Measurements from ENCODE around the gene RNF138.
"Not testable (repeated sequence)": the region's sequence is repeated elsewhere in the genome, so short reads cannot be mapped to it uniquely, and the experiment has no call there.

Gene RNF138, protein sequence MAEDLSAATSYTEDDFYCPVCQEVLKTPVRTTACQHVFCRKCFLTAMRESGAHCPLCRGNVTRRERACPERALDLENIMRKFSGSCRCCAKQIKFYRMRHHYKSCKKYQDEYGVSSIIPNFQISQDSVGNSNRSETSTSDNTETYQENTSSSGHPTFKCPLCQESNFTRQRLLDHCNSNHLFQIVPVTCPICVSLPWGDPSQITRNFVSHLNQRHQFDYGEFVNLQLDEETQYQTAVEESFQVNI

GRCh38 chr18:32091724-32092421, at the start of gene RNF138:
TSS of gene RNF138 (plus strand) at chr18:32091874. CDS start at chr18:32092777, 903 bp downstream.
- peak; percentile 91 for DNase-seq

DNA sequence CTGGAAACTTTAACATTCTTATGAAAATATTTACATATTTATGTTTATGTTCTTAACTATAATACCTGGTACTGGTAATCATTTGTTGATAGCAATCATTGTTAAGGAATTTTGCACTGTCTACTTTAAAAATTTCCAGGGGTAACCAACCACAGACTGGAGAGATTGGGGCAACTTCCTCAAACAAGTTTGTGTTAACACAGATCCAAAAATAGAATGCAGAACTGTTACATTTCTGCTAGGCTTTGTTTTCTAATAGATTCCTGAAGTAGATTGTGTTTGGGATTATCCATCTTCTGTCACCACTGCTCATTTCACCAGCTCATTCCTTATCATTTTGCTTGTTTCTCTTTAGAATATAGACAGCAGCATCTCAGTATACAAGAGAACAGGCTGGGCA, 49.3 kb upstream of the RNF138 start:
- DNase-seq: peak; percentile 52

DNA sequence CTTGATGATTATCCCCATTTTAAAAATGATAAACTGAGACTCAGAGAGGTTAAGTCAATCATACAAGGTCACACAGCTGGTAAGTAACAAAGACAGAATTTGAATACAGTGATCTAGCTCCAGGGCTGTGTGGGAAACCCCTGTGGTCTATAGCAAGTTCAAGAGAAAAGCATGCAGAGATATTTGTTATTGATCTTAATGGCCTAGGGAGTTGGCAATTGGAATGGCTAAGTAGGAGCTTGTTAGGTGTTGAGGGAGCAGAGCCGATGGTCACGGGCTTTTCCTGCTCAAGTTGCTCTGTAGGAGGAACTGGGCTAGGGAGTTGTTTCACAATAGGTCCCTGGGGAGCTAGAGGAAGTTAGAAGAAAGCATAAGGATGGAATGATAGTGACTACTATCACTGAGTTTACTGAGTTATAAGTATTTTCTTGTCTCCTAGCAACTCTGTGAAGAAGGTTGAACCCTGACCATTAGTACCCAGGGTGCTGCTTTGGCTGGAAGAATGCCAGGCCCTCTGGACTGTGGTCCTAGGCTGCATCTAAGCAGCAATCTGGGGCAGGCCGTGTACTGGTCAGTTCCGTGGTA, 43.1 kb upstream of the RNF138 start:
- DNase-seq: peak; percentile 80

DNA sequence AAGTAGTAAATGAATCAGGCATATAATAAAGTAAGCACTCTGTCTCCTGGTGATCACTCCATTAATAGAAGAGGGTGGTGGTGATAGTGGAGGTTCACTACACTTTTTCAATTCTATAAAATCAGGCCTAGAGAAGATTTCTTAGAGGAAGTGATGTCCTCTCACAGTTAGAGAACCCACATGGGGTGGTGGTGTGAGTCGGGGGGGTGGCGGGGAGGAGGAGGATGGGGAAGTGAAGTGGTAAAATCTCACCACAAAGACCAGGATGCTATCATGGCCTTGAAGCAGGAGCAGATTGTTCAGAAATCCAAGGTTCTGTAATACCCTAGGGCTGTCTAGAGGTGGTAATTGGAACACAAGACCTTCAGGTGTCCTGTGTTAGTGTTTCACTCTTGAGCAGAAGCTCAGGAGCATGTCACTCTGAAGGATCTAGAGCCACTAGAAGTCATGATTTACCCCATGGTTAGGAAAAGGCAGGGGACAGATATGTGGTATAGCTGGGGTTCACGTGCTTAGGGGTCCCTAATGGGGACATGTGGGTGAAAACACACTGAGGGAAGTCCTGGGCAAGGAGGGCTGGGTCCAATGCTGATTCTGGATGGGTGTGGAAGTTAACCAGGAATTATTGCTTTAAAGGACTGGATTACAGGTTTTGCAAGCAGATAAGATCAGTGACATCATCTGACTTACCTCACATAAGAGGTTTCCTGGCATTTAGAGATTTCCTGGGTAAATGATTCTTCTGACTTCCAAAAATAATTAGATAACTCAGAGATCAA, 42.1 kb upstream of the RNF138 start:
- peak; percentile 63 for DNase-seq

- DNase-seq: no peak
These were observed 34.9 kb upstream of the RNF138 start for GRCh38 chr18:32056613-32057358.

- no peak for DNase-seq
These were observed 34.0 kb upstream of the RNF138 start for GRCh38 chr18:32057624-32058165.

- DNase-seq: no peak
These were observed 31.6 kb upstream of the RNF138 start for GRCh38 chr18:32060026-32060425.

GRCh38 chr18:32067375-32068167, 24.1 kb upstream of the RNF138 start:
- DNase-seq: no peak

DNA sequence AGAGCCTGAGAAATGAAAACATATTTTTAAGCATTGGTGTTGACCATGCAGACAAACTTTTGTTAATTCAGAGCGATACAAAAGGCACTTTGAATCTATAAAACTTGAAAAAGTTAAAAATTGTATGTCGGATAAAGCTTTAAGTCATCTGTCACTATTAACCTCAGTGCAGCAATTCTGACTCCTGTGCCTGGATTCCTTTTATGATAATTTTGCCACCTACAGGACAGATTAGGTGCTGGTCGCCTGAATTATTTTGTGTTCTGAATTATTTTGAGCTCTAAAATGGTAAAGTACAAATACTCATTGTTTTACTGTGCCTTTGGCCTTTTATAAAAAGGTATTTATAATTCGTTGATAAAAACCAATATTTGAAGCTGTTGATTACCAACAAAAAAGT, 19.4 kb upstream of the RNF138 start:
- DNase-seq: peak; percentile 51

GRCh38 chr18:32074206-32074605, 17.5 kb upstream of the RNF138 start:
- DNase-seq: no peak

DNA sequence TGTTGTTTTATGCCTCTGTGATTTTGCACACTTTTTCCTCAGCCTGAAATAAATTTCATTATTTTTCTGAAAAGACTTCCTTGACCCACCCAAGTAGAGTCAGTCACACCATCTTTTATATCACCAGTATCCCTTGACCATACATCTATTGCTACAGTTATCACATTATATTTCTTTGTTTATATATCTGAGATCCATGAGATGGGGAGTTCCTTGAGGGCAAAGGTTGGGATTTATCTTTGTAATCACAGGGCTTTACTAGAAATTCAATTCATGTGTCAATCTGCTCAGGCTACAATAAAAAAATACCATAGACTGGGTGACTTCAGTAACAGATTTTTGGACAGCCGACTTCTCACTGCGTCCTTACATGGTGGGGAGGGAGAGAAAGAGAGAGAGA, 12.8 kb upstream of the RNF138 start:
- DNase-seq: no peak

- no peak for DNase-seq
These were observed 9.8 kb upstream of the RNF138 start for GRCh38 chr18:32081881-32082280.

GRCh38 chr18:32083781-32084180, 7.9 kb upstream of the RNF138 start:
- no peak for DNase-seq

GRCh38 chr18:32086881-32087280, 4.8 kb upstream of the RNF138 start:
- DNase-seq: no peak

DNA sequence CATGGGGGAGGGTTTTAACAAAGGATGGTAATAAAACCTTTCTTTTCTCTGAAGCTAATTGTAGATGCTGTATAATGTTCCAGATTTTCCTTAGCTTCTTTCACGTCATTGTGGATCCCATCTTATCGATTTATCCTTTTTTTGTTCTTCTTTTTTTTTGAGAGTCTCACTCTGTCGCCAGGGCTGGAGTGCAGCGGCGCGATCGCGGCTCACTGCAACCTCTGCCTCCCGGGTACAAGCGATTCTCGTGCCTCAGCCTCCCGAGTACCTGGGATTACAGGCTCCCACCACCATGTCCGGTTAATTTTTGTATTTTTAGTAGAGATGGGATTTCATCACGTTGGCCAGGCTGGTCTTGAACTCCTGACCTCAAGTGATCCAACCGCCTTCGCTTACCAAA, 843 bp upstream of the RNF138 start:
- DNase-seq: not testable (repeated sequence)

DNA sequence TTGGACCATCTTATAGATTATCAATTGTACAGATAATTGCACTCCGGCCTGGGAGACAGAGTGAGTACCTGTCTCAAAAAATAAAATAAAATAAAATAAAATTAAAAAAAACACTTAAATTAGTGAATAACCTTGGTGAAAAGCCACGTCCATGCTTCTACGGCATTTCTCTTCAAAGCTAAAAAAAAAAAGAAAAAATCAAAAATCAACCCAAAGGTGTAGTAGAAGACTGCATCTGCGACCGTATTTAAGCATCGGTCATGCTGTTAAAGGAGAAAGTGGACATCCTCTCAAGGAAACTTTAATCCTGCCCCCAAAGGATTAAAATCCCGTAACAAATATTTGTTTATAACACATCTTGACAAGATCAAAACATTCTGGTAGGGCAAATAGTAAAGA, 350 bp upstream of the RNF138 start:
- no peak for DNase-seq

DNA sequence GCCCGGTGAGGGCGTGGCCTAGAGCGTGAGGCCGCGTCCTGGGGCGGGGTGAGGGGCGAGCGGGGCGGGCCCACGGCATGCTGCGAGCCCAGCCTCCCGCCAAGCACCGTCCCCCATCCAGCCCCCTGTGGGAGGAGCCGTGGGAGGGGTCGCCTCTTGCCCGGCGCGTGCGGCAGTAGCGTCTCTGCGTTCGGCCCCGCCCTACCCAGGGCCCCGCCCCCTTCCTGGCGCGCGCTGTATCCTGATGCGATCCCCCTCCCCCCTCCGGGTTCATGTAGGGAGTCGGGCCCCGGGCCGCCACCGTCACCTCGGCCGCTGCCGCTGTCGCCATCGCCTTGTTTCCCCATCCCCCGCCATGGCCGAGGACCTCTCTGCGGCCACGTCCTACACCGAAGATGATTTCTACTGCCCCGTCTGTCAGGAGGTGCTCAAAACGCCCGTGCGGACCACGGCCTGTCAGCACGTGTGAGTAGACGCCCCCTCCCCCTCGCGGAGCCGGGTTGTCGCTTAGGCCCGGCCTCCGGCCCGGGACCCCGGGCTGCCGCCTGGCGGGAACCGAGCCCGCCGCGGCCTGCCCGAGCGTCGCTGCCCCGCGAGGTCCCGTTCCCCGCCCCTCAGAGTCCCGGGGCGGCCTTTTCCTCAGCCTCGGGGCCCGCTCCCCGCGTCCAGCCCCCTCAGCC, 888 bp downstream of the RNF138 start:
- peak; percentile 98 for DNase-seq

GRCh38 chr18:32093102-32093511, 1.4 kb downstream of the RNF138 start:
- DNase-seq: peak; percentile 86

GRCh38 chr18:32093523-32093922, 1.8 kb downstream of the RNF138 start:
- DNase-seq: peak; percentile 86

- DNase-seq: no peak
These were observed 3.7 kb downstream of the RNF138 start for GRCh38 chr18:32095192-32095899.
